Suprapubic skin (tissue), 4 donors: ENCODE results near the gene KRT6A. TPM values are rescaled to one million over a fixed set of nuclear protein-coding genes. Genes with fewer than 3 reads are reported as not detected.

Experiments
- DNase-seq, 2 donors: peaks; one replicate each; pipeline ENCODE4 v3.0.0-alpha.2; 2019; ENCODE audit warnings: low spot score in 2 of 2
- H3K27ac ChIP-seq: fragments of 200-600 bp; sonication (generic); one replicate; pipeline ENCODE4 v1.5.1; 2019
- H3K27me3 ChIP-seq: fragments of 200-600 bp; sonication (generic); one replicate; pipeline ENCODE4 v1.5.1; 2019
- H3K36me3 ChIP-seq: fragments of 200-600 bp; sonication (generic); one replicate; pipeline ENCODE4 v1.5.1; 2019
- H3K4me1 ChIP-seq: fragments of 200-600 bp; sonication (generic); one replicate; pipeline ENCODE4 v1.5.1; 2019
- H3K4me3 ChIP-seq: fragments of 200-600 bp; sonication (generic); one replicate; pipeline ENCODE4 v1.5.1; 2019; ENCODE audit warnings: mild to moderate bottlenecking
- H3K9me3 ChIP-seq: fragments of 200-600 bp; sonication (generic); one replicate; pipeline ENCODE4 v1.5.1; 2019
- CTCF ChIP-seq, 2 donors: fragments of 200-600 bp in 1 of 2; fragments of 450-650 bp in 1 of 2; sonication (generic) in 1 of 2; IDR thresholded peaks; one replicate each; pipeline ENCODE4 v1.5.1; 2016 to 2019; ENCODE audit warnings: antibody characterized with exemption in 2 of 2, mild to moderate bottlenecking in 1 of 2, moderate library complexity in 1 of 2
- EP300 ChIP-seq: sonication (generic); formaldehyde crosslinking; IDR thresholded peaks from one replicate; pipeline ENCODE4 v1.6.1; 2017; ENCODE audit warnings: antibody characterized with exemption
- POLR2A ChIP-seq, 2 donors: fragments of 450-650 bp; IDR thresholded peaks; one replicate each; pipeline ENCODE4 v1.6.1; 2017; ENCODE audit warnings: antibody characterized with exemption in 2 of 2, mild to moderate bottlenecking in 2 of 2, moderate library complexity in 2 of 2
- POLR2AphosphoS5 ChIP-seq, 3 donors: sonication (generic); formaldehyde crosslinking; IDR thresholded peaks; one replicate each; pipeline ENCODE4 v1.6.1; 2017; ENCODE audit warnings: antibody characterized with exemption in 3 of 3
- WGBS: methylation state at CpG from one replicate; pipeline ENCODE4 v1.1.5; 2018; 5-methylcytosine and 5-hydroxymethylcytosine counted together
- total RNA-seq, 4 donors: library from RNA; depleted of rRNA; stranded (reverse); fragments of >200 nt; gene quantifications; one replicate each; pipeline ENCODE4 v1.1.0, GENCODE V29; 2016

Gene KRT6A
- total RNA-seq, 4 donors from 2014 or later: 57.7 to 1,258 (median 594) TPM

GRCh38 chr12:52532636-52533035 lies 39.6 kb upstream of the KRT6A start:
- no peak overlapping the region for H3K4me3 ChIP-seq
- no peaks in the 10 kb centered on the region for H3K27me3 ChIP-seq
- no peak overlapping the region for H3K27ac ChIP-seq
- H3K4me1 ChIP-seq: no peaks in the 10 kb centered on the region
- H3K36me3 ChIP-seq: no peaks in the 10 kb centered on the region
- H3K9me3 ChIP-seq: no peaks in the 10 kb centered on the region
- TF ChIP-seq POLR2AphosphoS5 (IDR thresholded peaks at IDR 0.05) (no peak), POLR2A (IDR thresholded peaks at IDR 0.05) (no peak), CTCF (IDR thresholded peaks at IDR 0.05) (no peak), EP300 (no peak)
- no peak for DNase-seq
- WGBS: 71% methylated on average over 4 of the region's 4 CpGs

- Histone ChIP-seq H3K9me3 (no peaks in the 10 kb centered on the region), H3K36me3 (no peaks in the 10 kb centered on the region), H3K27me3 (no peaks in the 10 kb centered on the region), H3K4me3 (no peak overlapping the region), H3K4me1 (no peaks in the 10 kb centered on the region), H3K27ac (no peak overlapping the region)
- TF ChIP-seq POLR2AphosphoS5 (IDR thresholded peaks at IDR 0.05) (no peak), EP300 (no peak), CTCF (IDR thresholded peaks at IDR 0.05) (no peak), POLR2A (IDR thresholded peaks at IDR 0.05) (no peak)
- no peak for DNase-seq
- 83% methylated on average over 14 of the region's 18 CpGs for WGBS
These were observed 38.7 kb upstream of the KRT6A start for GRCh38 chr12:52531566-52532300.

- no peak for TF ChIP-seq CTCF (IDR thresholded peaks at IDR 0.05)
- TF ChIP-seq POLR2AphosphoS5 (IDR thresholded peaks at IDR 0.05): no peak
- TF ChIP-seq POLR2A (IDR thresholded peaks at IDR 0.05): no peak
- no peak for TF ChIP-seq EP300
- WGBS: 100% methylated on average over 2 of the region's 2 CpGs
- H3K36me3 ChIP-seq: no peaks in the 10 kb centered on the region
- peaks cover 3% of the 10 kb centered on the region for H3K4me1 ChIP-seq
- no peak overlapping the region for H3K27ac ChIP-seq
- H3K27me3 ChIP-seq: no peaks in the 10 kb centered on the region
- DNase-seq: no peak
- H3K4me3 ChIP-seq: no peak overlapping the region
- H3K9me3 ChIP-seq: no peaks in the 10 kb centered on the region
These were observed 37.8 kb upstream of the KRT6A start for GRCh38 chr12:52530905-52531304.

- DNase-seq: no peak
- Histone ChIP-seq H3K36me3 (no peaks in the 10 kb centered on the region), H3K4me1 (peaks cover 9% of the 10 kb centered on the region), H3K27me3 (no peaks in the 10 kb centered on the region), H3K9me3 (no peaks in the 10 kb centered on the region), H3K4me3 (no peak overlapping the region), H3K27ac (no peak overlapping the region)
- 60% methylated on average over 2 of the region's 2 CpGs for WGBS
- TF ChIP-seq POLR2AphosphoS5 (IDR thresholded peaks at IDR 0.05) (no peak), CTCF (IDR thresholded peaks at IDR 0.05) (no peak), EP300 (no peak), POLR2A (IDR thresholded peaks at IDR 0.05) (no peak)
These were observed 37.3 kb upstream of the KRT6A start for GRCh38 chr12:52530366-52530765.

- H3K9me3 ChIP-seq: no peaks in the 10 kb centered on the region
- WGBS: 96% methylated on average over 9 of the region's 9 CpGs
- no peaks in the 10 kb centered on the region for H3K36me3 ChIP-seq
- H3K27ac ChIP-seq: no peak overlapping the region
- H3K4me1 ChIP-seq: peaks cover 14% of the 10 kb centered on the region
- no peaks in the 10 kb centered on the region for H3K27me3 ChIP-seq
- no peak overlapping the region for H3K4me3 ChIP-seq
- no peak for DNase-seq
- TF ChIP-seq CTCF (IDR thresholded peaks at IDR 0.05): no peak
- TF ChIP-seq EP300: no peak
- no peak for TF ChIP-seq POLR2AphosphoS5 (IDR thresholded peaks at IDR 0.05)
- TF ChIP-seq POLR2A (IDR thresholded peaks at IDR 0.05): no peak
These were observed 36.8 kb upstream of the KRT6A start for GRCh38 chr12:52529846-52530245.
